RWPE2 (cell line): ENCODE results near the gene CLASP1.

Source experiments
- ATAC-seq: fragments of 200-7000 bp; cut with Tn5 transposase; 3 replicates; pipeline ENCODE4 v1.9.1; 2021; ENCODE audit warnings: low read depth
- DNase-seq: peaks from one replicate; pipeline ENCODE4 v3.0.0-alpha.2; 2020; ENCODE audit warnings: low spot score
- H3K27ac ChIP-seq: fragments of 450-650 bp; 2 replicates; pipeline ENCODE4 v1.5.1; 2017; ENCODE audit warnings: mild to moderate bottlenecking; ENCODE audit not compliant: poor library complexity, severe bottlenecking
- H3K27me3 ChIP-seq: fragments of 250-450 bp; sonication (Bioruptor Pico); 2 replicates; pipeline ENCODE4 v1.5.1; 2021; ENCODE audit warnings: mild to moderate bottlenecking, moderate library complexity; ENCODE audit not compliant: insufficient read depth, poor library complexity, severe bottlenecking
- H3K36me3 ChIP-seq: fragments of 250-450 bp; sonication (Bioruptor Pico); 2 replicates; pipeline ENCODE4 v1.5.1; 2020; ENCODE audit warnings: low read depth, mild to moderate bottlenecking, moderate library complexity
- H3K4me1 ChIP-seq: fragments of 250-450 bp; sonication (Bioruptor Pico); 2 replicates; pipeline ENCODE4 v1.5.1; 2021; ENCODE audit warnings: mild to moderate bottlenecking, moderate library complexity; ENCODE audit not compliant: insufficient read depth, poor library complexity, severe bottlenecking
- H3K4me3 ChIP-seq: fragments of 250-450 bp; sonication (Bioruptor Pico); 2 replicates; pipeline ENCODE4 v1.5.1; 2021; ENCODE audit warnings: mild to moderate bottlenecking, moderate library complexity; ENCODE audit not compliant: severe bottlenecking
- H3K9me3 ChIP-seq: fragments of 250-450 bp; sonication (Bioruptor Pico); 2 replicates; pipeline ENCODE4 v1.5.1; 2021; ENCODE audit warnings: mild to moderate bottlenecking, moderate library complexity; ENCODE audit not compliant: severe bottlenecking
- TF ChIP-seq, protein P1 (sequence below): fragments of 450-650 bp; IDR thresholded peaks from one replicate; pipeline ENCODE4 v1.5.1; 2017; ENCODE audit warnings: mild to moderate bottlenecking, moderate library complexity; ENCODE audit not compliant: poor library complexity, severe bottlenecking

The CLASP1 gene

DNA sequence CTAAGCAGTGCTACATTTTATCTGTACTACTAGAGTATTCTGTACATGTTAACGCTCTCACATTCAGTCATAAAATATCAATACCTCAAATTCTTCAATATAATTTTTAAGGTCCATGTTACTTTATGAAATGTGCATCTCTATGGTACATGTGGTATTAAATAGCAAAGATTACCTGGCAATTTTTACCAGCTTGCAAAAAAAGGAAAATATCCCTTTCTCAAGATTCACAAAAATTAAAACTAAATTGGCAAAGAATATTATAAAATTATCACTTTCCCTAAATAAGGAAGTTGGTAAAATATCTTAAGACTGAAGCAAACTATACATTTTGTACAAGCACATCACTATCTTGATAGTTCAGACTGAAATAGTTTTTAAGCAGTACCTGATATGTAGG lies 233.5 kb downstream of the CLASP1 start:
- H3K27me3 ChIP-seq = no peaks in the 10 kb centered on the region
- no peaks in the 10 kb centered on the region for H3K4me1 ChIP-seq
- ATAC-seq (no peak), DNase-seq (no peak)
- H3K27ac ChIP-seq = no peak overlapping the region
- H3K9me3 ChIP-seq = no peaks in the 10 kb centered on the region
- H3K4me3 ChIP-seq = no peak overlapping the region
- peaks cover 61% of the 10 kb centered on the region for H3K36me3 ChIP-seq
- TF ChIP-seq, protein P1, sequence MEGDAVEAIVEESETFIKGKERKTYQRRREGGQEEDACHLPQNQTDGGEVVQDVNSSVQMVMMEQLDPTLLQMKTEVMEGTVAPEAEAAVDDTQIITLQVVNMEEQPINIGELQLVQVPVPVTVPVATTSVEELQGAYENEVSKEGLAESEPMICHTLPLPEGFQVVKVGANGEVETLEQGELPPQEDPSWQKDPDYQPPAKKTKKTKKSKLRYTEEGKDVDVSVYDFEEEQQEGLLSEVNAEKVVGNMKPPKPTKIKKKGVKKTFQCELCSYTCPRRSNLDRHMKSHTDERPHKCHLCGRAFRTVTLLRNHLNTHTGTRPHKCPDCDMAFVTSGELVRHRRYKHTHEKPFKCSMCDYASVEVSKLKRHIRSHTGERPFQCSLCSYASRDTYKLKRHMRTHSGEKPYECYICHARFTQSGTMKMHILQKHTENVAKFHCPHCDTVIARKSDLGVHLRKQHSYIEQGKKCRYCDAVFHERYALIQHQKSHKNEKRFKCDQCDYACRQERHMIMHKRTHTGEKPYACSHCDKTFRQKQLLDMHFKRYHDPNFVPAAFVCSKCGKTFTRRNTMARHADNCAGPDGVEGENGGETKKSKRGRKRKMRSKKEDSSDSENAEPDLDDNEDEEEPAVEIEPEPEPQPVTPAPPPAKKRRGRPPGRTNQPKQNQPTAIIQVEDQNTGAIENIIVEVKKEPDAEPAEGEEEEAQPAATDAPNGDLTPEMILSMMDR = no peak

DNA sequence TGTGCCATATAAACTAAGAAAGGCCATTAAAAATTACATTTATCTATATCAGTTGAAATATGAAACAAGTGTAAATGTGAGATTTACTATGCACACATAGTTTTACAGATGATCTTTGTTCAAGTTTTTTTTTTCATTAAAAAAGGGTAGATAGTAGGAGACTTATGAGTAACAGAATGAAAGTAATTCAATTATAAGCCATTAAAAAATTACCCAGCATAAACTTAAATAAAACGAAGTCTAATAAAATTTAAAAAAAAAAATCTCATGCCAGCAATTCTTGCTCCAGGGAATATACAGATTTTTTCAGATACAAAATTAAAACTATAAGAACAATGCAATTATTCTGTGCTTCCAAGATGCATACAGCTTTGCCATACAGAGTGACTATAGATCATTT lies 236.9 kb downstream of the CLASP1 start:
- Histone ChIP-seq H3K27ac (no peak overlapping the region), H3K4me1 (no peaks in the 10 kb centered on the region), H3K36me3 (peaks cover 67% of the 10 kb centered on the region), H3K27me3 (no peaks in the 10 kb centered on the region), H3K9me3 (no peaks in the 10 kb centered on the region), H3K4me3 (no peak overlapping the region)
- no peak for ATAC-seq
- TF ChIP-seq, protein P1 = no peak
- DNase-seq = no peak

DNA sequence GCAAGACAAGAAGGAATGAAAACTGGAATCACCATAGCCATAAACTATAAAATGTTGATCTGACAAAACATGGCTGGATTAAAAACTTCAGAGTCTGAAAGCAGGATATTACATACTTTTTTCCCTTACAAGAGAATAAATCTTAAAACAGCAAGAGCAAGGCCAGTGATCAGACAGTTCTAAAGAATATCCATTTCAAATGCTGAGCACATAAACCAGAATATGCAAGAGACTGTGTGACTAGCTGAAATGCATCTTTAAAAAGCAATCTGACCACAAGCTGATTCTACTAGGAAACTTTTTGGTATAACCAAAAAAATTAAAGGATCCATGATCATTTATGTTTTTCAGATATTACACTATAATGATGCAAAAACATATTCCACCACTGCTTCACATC lies 239.3 kb downstream of the CLASP1 start:
- ATAC-seq (no peak), DNase-seq (no peak)
- Histone ChIP-seq H3K9me3 (no peaks in the 10 kb centered on the region), H3K36me3 (peaks cover 79% of the 10 kb centered on the region), H3K4me3 (no peak overlapping the region), H3K27me3 (no peaks in the 10 kb centered on the region), H3K27ac (no peak overlapping the region), H3K4me1 (no peaks in the 10 kb centered on the region)
- TF ChIP-seq, protein P1 = no peak

DNA sequence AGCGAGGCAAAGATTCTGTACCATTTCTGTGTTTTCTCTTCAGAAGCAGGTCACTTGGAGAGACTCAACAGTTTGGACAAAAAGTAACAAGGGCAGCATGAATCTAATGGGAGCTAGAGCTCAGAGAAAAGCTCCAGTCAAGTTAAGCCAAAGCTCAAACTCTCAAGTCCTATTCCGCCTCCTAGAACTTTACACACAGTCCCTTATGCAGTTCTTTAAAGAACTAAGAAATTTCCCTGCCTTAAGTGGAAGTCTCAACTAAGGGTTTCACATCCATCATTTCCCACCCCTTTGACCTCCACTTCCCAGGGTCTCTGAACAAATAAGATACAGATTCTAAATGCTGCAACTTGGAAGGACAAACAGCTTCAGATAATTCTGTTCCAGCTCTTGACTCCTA lies 239.9 kb downstream of the CLASP1 start:
- H3K27ac ChIP-seq = no peak overlapping the region

DNA sequence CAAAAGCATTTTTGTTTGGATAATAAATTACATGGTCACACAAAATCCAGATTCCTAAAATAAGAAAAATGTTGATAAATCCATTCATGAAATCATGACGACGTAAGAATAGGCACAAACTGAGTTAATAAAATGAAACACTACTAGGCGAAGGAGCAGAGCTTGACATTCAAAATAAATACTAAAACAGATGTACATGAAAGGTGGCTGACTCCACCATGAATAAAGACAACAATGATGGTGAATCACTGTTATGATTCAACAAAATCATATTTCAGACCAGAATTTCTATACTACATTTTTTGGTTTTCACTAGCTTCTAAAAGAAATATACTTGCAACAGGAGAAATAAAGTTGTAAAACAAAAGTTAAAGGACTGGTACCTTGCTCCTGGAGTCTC lies 240.6 kb downstream of the CLASP1 start:
- Histone ChIP-seq H3K9me3 (no peaks in the 10 kb centered on the region), H3K4me1 (no peaks in the 10 kb centered on the region), H3K27ac (no peak overlapping the region), H3K4me3 (no peak overlapping the region), H3K36me3 (peaks cover 86% of the 10 kb centered on the region), H3K27me3 (no peaks in the 10 kb centered on the region)
- TF ChIP-seq, protein P1 = no peak
- no peak for DNase-seq
- no peak for ATAC-seq

More for the DNA sequence above, 239.9 kb downstream of the CLASP1 start:
- H3K4me1 ChIP-seq = no peaks in the 10 kb centered on the region
- no peaks in the 10 kb centered on the region for H3K27me3 ChIP-seq
- TF ChIP-seq, protein P1 = no peak
- H3K36me3 ChIP-seq = peaks cover 79% of the 10 kb centered on the region
- H3K4me3 ChIP-seq = no peak overlapping the region
- no peak for ATAC-seq
- no peak for DNase-seq
- no peaks in the 10 kb centered on the region for H3K9me3 ChIP-seq
